ENCODE data around the gene ARHGAP26.

- TF ChIP-seq CTCF (IDR thresholded peaks at IDR 0.05) (no peak), POLR2A (IDR thresholded peaks at IDR 0.05) (no peak)
These were observed 285.6 kb downstream of the ARHGAP26 start for GRCh38 chr5:143055596-143056338.

Measured in lower leg skin (tissue), 3 donors.